ENCODE data around the gene IGSF11. TPM values are rescaled to one million over a fixed set of nuclear protein-coding genes. Genes with fewer than 3 reads are reported as not detected.

The IGSF11 gene
- total RNA-seq, 1 donor from 2014 or later, result 1.1 TPM

GRCh38 chr3:118963711-118964110 is 70.9 kb downstream of the IGSF11 start:
- Histone ChIP-seq H3K36me3 (no peaks in the 10 kb centered on the region), H3K9me3 (no peaks in the 10 kb centered on the region), H3K4me3 (no peak overlapping the region), H3K27ac (no peak overlapping the region), H3K4me1 (no peaks in the 10 kb centered on the region), H3K27me3 (ENCODE audit: low read depth) (no peaks in the 10 kb centered on the region)
- ATAC-seq (no peak), DNase-seq (no peak)
- TF ChIP-seq, protein P1, sequence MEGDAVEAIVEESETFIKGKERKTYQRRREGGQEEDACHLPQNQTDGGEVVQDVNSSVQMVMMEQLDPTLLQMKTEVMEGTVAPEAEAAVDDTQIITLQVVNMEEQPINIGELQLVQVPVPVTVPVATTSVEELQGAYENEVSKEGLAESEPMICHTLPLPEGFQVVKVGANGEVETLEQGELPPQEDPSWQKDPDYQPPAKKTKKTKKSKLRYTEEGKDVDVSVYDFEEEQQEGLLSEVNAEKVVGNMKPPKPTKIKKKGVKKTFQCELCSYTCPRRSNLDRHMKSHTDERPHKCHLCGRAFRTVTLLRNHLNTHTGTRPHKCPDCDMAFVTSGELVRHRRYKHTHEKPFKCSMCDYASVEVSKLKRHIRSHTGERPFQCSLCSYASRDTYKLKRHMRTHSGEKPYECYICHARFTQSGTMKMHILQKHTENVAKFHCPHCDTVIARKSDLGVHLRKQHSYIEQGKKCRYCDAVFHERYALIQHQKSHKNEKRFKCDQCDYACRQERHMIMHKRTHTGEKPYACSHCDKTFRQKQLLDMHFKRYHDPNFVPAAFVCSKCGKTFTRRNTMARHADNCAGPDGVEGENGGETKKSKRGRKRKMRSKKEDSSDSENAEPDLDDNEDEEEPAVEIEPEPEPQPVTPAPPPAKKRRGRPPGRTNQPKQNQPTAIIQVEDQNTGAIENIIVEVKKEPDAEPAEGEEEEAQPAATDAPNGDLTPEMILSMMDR (IDR thresholded peaks at IDR 0.05), result no peak
- intact Hi-C loops (cut with DNase I), result no loop called here

DNA sequence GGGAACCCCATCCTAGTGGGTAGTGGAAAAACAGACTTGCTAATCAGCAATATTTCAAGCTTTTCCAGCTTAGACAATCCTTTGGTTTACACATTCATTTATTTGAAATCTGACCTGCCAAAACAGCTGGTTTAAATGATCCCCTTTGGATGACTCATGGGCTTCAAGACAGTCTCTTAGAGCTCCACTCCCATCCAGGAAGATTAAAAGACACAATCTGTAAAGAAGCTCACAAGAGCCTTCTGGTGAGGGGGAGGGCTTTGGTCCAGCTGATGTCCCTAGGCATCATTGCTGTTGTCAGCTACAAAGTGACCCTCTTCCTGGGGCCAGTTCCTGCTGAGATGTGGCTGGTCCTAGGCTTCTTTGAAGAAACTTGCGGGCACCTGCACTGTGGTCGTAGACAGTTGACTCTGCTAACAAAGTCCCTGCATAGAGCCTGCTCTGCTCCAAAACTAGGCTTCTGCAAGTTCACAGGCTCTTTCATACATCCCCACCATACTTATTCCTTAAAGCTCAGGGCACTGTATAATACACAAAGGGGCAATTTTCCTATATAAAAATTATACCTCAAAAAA is 73.7 kb downstream of the IGSF11 start:
- intact Hi-C loops (cut with DNase I), result no loop called here
- ATAC-seq, result no peak
- Histone ChIP-seq H3K27ac (no peak overlapping the region), H3K9me3 (no peaks in the 10 kb centered on the region), H3K4me3 (no peak overlapping the region), H3K36me3 (no peaks in the 10 kb centered on the region), H3K27me3 (ENCODE audit: low read depth) (no peaks in the 10 kb centered on the region), H3K4me1 (no peaks in the 10 kb centered on the region)
- TF ChIP-seq, protein P1 (IDR thresholded peaks at IDR 0.05), result no peak
- no peak for DNase-seq

- DNase-seq (no peak), ATAC-seq (no peak)
- no peaks in the 10 kb centered on the region for H3K4me1 ChIP-seq
- no peak overlapping the region for H3K27ac ChIP-seq
- H3K36me3 ChIP-seq, result no peaks in the 10 kb centered on the region
- TF ChIP-seq, protein P1 (IDR thresholded peaks at IDR 0.05), result no peak
- H3K27me3 ChIP-seq (ENCODE audit: low read depth), result no peaks in the 10 kb centered on the region
- intact Hi-C loops (cut with DNase I), result no loop called here
- H3K9me3 ChIP-seq, result no peaks in the 10 kb centered on the region
- no peak overlapping the region for H3K4me3 ChIP-seq
These were observed 78.6 kb downstream of the IGSF11 start for GRCh38 chr3:118955914-118956556.

GRCh38 chr3:118951089-118951488 is 83.6 kb downstream of the IGSF11 start:
- H3K9me3 ChIP-seq, result no peaks in the 10 kb centered on the region
- TF ChIP-seq, protein P1 (IDR thresholded peaks at IDR 0.05), result no peak
- H3K4me3 ChIP-seq, result no peak overlapping the region
- no peaks in the 10 kb centered on the region for H3K27me3 ChIP-seq (ENCODE audit: low read depth)
- intact Hi-C loops (cut with DNase I), result no loop called here
- ATAC-seq (no peak), DNase-seq (no peak)
- H3K4me1 ChIP-seq, result no peaks in the 10 kb centered on the region
- H3K27ac ChIP-seq, result no peak overlapping the region
- no peaks in the 10 kb centered on the region for H3K36me3 ChIP-seq

GRCh38 chr3:118949113-118949760 is 85.4 kb downstream of the IGSF11 start:
- TF ChIP-seq, protein P1 (IDR thresholded peaks at IDR 0.05), result no peak
- Histone ChIP-seq H3K9me3 (no peaks in the 10 kb centered on the region), H3K36me3 (no peaks in the 10 kb centered on the region), H3K27ac (no peak overlapping the region), H3K4me1 (no peaks in the 10 kb centered on the region), H3K27me3 (ENCODE audit: low read depth) (no peaks in the 10 kb centered on the region), H3K4me3 (no peak overlapping the region)
- DNase-seq (no peak), ATAC-seq (no peak)
- intact Hi-C loops (cut with DNase I), result no loop called here
